GM10847 (cell line): ENCODE data around the gene DAGLA.

Experiments
- POLR2A ChIP-seq: IDR thresholded peaks from 2 replicates; pipeline ENCODE4 v1.6.1; 2011; ENCODE audit not compliant: insufficient read length; ENCODE audit errors: extremely low read depth

Gene DAGLA, protein sequence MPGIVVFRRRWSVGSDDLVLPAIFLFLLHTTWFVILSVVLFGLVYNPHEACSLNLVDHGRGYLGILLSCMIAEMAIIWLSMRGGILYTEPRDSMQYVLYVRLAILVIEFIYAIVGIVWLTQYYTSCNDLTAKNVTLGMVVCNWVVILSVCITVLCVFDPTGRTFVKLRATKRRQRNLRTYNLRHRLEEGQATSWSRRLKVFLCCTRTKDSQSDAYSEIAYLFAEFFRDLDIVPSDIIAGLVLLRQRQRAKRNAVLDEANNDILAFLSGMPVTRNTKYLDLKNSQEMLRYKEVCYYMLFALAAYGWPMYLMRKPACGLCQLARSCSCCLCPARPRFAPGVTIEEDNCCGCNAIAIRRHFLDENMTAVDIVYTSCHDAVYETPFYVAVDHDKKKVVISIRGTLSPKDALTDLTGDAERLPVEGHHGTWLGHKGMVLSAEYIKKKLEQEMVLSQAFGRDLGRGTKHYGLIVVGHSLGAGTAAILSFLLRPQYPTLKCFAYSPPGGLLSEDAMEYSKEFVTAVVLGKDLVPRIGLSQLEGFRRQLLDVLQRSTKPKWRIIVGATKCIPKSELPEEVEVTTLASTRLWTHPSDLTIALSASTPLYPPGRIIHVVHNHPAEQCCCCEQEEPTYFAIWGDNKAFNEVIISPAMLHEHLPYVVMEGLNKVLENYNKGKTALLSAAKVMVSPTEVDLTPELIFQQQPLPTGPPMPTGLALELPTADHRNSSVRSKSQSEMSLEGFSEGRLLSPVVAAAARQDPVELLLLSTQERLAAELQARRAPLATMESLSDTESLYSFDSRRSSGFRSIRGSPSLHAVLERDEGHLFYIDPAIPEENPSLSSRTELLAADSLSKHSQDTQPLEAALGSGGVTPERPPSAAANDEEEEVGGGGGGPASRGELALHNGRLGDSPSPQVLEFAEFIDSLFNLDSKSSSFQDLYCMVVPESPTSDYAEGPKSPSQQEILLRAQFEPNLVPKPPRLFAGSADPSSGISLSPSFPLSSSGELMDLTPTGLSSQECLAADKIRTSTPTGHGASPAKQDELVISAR

DNA sequence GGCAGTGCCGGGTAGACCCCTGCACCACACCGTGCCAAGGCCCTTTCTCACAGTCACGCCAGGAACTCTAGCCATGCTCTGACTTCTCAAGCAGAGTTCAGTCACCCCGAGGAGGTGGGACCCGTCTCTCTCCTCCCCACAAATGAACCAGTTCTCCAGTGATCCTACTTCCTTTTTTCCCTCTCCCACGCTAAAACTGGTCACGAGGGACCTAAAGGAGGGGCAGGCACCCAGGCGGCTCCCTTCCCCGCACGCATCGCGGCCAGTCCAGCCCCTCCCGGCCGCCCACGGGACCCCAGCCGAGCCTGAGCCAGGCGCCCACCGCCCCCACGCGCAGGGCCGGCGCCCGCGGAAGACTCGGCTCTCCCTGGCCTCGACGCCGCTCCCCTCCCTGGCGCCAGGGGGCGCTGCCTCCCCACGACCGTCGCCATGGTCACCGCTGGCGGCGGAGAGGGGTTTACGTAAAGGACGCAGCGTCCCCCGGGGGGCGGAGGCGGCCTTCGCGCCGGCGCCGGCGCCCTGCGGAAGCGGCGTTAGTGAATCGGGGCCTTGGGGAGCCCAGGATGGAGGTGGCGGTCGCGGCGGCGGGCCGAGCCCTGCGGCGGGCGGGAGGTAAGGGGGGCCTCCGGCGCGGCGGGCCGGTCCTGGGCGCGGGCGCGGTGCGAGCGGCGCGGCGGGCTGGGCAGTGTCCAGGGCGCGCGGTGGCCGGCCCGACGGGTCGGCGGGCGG lies at the start of gene DAGLA:
TSS of gene DAGLA (plus strand) at position 499 of the 729 bp plus-strand sequence. CDS start 39,765 bp downstream, outside the sequence.
- no peak for TF ChIP-seq POLR2A

DNA sequence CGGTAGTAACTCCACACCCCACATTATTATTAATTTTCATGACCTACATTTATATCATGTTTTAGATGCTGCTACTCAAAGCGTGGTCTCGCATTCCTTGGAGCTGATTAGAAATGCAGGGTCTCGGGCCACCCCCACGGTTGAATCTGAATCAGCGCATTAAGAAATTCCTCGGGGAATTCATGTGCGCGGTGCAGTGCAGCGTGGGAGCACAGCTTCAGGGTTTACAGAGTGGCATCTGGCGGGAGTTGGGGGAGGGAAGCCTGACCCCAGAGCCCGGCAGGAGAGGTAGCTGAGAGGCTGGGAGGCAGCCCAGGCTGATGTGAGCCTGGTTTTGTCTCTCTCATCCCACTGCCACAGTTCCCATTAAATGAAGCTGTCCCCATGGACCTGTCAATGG lies 48.1 kb upstream of the DAGLA start:
- no peak for TF ChIP-seq POLR2A

DNA sequence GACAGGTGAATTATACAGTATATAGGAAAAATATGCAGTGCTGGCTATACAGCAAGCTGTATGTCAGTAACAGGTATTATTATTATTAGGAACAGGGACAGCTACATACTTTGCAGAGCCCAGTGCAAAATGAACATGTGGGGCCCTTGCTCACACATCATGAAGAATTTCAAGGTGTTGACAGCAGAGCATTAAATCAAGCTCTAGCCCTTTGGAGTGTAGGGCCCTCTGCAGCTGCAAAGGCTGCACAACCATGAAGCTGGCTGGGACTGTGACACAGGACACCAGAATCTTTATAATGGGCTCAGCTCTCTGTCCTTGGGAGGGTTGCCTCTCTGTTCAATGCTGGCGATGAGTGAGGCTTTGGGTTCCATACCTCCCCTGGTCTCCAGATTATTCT lies 44.9 kb upstream of the DAGLA start:
- TF ChIP-seq POLR2A = no peak

DNA sequence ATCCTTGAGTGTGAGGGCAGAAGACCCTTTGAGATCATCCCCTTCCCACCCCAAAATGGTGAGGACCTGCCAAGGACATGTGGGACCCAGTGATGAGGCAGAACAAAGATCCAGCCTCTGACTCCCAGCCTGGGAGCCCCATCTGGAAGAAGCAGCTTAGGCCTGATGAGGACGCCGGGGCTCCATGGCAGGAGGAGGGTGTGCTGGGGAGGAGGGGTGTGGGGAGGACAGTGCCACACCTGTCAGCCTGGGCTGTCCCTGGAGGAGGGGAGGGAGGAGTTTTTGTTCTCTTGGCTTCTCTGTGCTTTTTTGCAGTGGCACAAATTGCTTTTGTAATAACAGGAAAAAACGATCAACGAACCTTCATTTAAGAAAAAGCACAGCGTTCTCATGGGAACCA lies 44.4 kb upstream of the DAGLA start:
- no peak for TF ChIP-seq POLR2A

DNA sequence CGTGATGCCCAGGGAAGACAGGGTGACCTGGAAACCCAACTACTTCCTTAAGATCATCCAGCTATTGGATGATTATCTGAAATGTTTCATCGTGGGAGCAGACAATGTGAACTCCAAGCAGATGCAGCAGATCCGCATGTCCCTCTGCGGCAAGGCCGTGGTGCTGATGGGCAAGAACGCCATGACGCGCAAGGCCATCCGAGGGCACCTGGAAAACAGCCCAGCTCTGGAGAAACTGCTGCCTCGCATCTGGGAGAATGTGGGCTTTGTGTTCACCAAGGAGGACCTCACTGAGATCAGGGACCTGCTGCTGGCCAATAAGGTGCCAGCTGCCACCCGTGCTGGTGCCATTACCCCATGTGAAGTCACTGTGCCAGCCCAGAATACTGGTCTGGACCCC lies 43.5 kb upstream of the DAGLA start:
- no peak for TF ChIP-seq POLR2A

DNA sequence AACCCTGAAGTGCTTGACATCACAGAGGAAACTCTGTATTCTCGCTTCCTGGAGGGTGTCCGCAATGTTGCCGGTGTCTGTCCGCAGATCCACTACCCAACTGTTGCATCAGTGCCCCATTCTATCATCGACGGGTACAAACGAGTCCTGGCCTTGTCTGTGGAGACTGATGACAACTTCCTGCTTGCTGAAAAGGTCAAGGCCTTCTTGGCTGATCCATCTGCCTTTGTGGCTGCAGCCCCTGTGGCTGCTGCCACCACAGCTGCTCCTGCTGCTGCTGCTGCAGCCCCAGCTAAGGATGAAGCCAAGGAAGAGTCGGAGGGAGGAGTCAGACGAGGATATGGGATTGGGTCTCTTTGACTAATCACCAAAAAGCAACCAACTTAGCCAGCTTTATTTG lies 42.9 kb upstream of the DAGLA start:
- TF ChIP-seq POLR2A = no peak

DNA sequence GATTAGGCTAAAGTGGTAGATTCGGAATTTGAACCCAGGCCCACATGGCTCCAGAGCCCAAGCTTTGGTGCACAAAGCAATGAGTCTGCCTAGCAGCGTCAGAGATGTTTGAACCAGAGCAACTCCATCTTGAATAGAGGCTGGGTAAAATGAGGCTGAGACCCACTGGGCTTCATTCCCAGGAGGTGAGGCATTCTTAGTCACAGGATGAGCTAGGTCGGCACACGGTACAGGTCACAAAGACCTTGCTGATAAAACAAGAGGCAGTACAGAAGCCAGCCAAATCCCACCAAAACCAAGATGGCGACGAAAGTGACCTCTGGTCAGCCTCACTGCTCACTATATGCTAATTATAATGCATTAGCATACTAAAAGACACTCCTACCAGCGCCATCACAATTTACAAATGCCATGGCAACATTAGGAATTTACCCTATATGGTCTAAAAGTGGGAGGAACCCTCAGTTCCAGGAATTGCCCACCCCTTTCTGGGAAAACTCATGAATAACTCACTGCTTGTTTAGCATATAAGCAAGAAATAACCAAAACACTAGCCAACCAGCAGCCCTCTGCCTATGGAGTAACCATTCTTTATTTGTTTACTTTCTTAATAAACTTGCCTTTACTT lies 40.3 kb upstream of the DAGLA start:
- TF ChIP-seq POLR2A = no peak

DNA sequence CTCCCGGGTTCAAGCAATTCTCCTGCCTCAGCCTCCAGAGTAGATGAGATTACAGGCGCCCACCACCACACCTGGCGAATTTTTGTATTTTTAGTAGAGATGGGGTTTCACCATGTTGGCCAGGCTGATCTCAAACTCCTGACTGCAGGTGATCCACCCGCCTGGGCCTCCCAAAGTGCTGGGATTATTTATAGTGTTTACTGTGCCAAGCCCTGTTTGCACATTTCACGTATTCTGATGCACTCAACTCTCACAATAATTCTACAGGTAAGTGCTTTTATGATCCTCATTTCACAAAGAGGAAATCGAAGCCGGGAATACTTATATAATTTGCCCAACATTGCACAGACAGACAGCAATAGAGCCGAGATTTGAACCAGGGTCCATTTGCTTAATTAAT lies 38.0 kb upstream of the DAGLA start:
- no peak for TF ChIP-seq POLR2A

DNA sequence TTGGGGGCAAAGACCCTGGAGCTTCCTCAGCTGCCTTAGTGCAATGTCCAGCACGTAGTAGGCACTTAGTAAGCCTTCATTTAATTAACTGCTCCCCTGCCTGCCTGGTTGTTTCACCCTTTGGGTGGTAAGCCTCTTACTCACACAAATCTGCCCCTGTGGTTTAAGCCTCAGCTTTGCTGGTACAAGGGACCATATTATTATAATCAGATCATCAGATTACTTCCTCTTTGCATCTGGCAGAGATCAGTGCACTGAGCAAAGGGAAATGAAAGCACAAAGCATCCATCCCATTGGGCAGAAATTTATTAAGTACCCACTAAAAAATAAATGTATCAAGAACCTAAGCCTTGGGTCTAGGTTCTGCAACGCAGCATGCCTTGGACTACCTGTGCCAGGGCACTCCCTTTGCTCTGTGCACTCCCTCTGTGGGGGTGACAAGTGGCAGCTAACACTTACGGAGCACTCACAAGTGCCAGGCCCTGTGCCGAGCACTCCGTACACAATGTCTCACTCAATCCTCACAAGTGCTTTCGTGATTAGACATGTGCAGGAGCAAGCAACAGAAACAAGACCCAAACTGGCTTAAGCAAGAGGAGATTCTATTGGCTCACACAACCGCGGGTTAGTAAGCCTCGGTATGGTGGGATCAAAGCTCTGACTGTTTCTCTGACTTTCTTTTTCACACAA lies 34.9 kb upstream of the DAGLA start:
- TF ChIP-seq POLR2A = no peak

DNA sequence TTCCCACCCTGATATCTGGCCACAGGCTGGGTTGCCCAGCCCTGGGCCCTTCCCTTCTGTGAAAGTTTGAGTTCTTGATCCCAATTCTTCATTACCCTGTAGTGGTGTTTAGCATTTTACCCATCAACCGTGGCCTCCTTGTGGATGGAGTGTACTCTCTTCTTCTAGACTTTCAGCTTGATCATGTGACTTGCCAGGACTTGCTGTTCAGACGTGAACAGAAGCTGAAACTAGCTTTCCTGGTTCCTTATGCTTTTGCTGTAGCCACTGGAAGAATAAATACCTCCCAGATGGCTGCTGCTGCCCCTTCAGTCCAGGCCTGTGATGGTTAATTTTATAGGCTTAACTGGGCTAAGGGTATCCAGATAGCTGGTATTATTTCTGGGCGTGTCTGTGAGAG lies 32.7 kb upstream of the DAGLA start:
- no peak for TF ChIP-seq POLR2A

DNA sequence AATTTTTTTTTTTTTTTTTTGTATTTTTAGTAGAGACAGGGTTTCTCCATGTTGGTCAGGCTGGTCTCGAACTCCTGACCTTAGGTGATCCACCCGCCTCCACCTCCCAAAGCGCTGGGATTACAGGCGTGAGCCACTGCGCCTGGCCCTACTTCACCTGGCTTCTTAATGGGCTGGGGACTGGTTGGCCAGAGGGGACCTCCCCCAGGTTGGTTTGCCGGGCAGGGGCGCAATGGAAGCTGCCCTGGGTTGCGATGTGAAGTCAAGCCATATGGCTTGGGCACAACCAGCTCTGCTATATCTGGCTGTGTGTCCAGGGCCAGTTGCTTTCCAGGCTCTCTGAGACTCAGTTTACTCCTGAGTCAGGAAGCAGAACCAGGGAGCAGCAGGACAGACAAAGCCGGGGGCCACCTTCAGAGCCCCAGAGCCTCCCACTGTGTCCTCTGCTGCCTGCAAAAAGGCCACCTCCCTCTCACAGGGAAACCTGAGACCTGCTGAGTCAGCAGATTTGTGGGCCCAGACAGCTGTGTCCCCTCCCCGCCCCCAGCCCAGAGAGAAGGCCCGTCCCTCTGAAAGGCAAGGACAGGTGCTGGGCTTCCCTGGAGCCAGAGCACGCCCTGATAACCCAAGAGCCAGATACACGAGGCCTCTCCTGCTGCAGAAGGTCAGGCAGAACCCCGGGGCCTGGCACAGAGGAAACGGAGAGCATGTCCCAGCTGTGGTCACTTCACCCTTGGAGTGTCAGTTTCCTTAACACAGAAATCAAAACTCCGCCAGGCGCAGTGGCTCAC lies 29.2 kb upstream of the DAGLA start:
- no peak for TF ChIP-seq POLR2A

DNA sequence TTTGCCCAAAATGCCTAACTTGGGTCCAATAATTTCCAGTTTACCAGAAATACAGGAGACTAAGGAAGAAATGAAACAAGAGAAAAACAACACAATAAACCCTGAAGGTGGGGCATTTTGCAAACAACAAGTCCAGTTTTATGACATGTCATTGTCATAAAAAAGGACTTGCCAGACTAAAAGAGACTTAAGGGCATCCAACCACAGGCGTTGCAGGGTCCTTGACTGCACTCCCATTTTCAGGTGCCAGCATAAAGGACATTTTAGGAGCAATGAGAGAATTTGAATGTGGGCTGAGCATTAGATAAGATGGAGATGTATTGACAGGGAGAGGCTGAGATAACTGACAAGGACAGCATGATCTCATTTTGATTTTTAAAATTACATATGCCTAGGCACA lies 28.1 kb upstream of the DAGLA start:
- TF ChIP-seq POLR2A = no peak

DNA sequence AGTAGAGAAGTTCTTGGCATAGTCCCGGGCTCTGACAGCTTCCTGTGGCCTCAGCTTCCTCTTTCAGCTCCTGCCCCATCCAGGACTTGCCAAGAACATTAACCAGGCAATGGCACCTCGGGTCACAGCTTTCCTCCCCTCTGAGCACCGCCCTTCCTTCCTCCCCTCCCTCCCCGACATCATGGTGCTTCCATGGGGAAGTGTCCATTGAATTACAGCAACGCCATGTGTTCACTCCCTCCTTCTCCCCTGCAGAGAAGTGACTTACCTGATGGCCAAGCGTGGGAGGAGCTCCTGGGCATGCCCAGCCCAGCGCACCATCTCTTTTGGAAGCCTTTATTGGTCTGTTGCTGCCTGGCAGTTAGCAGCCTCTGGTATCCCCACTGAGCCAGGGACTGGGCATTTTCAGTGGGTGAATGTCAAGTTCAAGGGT lies 25.8 kb upstream of the DAGLA start:
- TF ChIP-seq POLR2A = no peak
